ENCODE results near the gene SH3TC1.

Gene SH3TC1

GRCh38 chr4:8217246-8217511 lies 18.1 kb downstream of the SH3TC1 start:
- no peak for DNase-seq

GRCh38 chr4:8217871-8218270 lies 18.8 kb downstream of the SH3TC1 start:
- DNase-seq, result no peak

GRCh38 chr4:8218371-8219031 lies 19.4 kb downstream of the SH3TC1 start:
- DNase-seq, result peak; percentile 18

- DNase-seq, result no peak
Measured at GRCh38 chr4:8219236-8219635, 20.1 kb downstream of the SH3TC1 start.

- DNase-seq, result no peak
Measured at GRCh38 chr4:8220661-8221450, 21.8 kb downstream of the SH3TC1 start.

- DNase-seq, result no peak
Measured at GRCh38 chr4:8221476-8221875, 22.4 kb downstream of the SH3TC1 start.

GRCh38 chr4:8221985-8222384 lies 22.9 kb downstream of the SH3TC1 start:
- DNase-seq, result no peak

GRCh38 chr4:8222609-8223388 lies 23.7 kb downstream of the SH3TC1 start:
- DNase-seq, result no peak

GRCh38 chr4:8224267-8224974 lies 25.3 kb downstream of the SH3TC1 start:
- no peak for DNase-seq

GRCh38 chr4:8224975-8225625 lies 26.0 kb downstream of the SH3TC1 start:
- DNase-seq, result no peak

GRCh38 chr4:8225706-8226443 lies 26.8 kb downstream of the SH3TC1 start:
- peak; percentile 53 for DNase-seq

GRCh38 chr4:8227201-8227770 lies 28.2 kb downstream of the SH3TC1 start:
- no peak for DNase-seq

GRCh38 chr4:8227771-8228318 lies 28.8 kb downstream of the SH3TC1 start:
- no peak for DNase-seq

- no peak for DNase-seq
Measured at GRCh38 chr4:8228319-8229250, 29.5 kb downstream of the SH3TC1 start.

- no peak for DNase-seq
Measured at GRCh38 chr4:8229331-8229975, 30.4 kb downstream of the SH3TC1 start.

GRCh38 chr4:8230033-8230432 lies 30.9 kb downstream of the SH3TC1 start:
- no peak for DNase-seq

GRCh38 chr4:8230891-8231290 lies 31.8 kb downstream of the SH3TC1 start:
- no peak for DNase-seq

- DNase-seq, result no peak
Measured at GRCh38 chr4:8231551-8232049, 32.5 kb downstream of the SH3TC1 start.

GRCh38 chr4:8232748-8233147 lies 33.7 kb downstream of the SH3TC1 start:
- DNase-seq, result no peak

Data from NCI-H1417 treated with DMSO at 0.1 percent for 48 hours (cell line).